Dedifferentiated amniotic fluid mesenchymal stem cell (primary cell): ENCODE data around the gene EZR.

Experiments used
- DNase-seq: peaks from one replicate; pipeline ENCODE4 v3.0.0-alpha.2; 2016; ENCODE audit errors: extremely low spot score

Gene EZR

DNA sequence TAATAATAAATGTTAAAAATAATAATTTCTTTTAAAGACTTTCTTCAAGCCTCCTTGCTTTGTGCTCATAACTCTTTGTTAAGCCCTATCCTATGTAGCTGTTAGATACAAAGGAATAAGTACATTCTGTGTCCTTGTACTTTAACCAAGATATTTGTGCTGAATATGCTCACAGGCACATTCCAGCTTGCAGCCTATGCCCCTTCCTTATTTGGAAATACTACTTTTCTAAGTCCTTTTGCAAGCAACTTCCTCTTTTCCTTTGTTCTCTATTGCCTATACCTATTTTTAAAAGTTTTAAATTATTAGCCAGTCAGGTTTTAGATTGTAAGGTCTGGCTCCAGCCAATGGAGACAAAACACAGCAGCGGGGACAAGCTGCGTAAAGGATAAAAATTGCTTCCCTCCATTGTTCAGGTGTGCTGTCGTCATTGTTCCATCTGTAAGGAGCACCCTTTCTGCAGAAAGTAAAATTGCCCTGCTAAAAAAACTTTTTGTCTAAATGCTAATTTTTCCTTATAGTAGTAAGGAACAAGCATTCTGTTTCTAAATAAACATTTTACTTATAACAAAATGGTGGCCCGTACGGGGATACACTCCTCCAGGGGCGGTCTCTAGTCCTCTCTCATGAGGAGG is 89.1 kb downstream of the EZR start:
- DNase-seq, result no peak

- no peak for DNase-seq
These were observed 93.5 kb downstream of the EZR start for GRCh38 chr6:158725704-158726103.

DNA sequence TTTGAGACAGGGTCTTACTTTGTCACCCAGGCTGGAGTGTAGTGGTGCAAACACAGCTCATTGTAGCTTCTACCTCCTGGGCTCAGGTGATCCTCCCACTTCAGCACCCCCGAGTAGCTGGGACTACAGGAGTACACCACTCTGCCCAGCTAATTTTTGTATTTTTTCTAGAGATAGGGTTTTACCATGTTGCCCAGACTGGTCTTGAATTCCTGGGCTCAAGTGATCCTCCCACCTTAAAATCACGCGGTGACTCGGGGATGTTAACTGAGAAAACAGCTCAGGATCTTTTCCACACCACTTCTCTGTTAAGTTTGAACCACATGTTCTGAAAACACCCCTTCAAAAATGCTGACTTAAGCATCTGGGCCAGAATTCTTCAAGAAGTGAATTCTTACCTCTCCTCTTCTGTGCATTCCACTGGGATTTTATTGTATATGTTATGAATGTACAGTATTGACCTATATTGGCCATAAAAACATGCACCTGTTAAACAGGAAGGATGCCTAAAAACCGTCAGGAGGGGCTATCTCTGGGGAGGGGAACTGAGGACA is 96.9 kb downstream of the EZR start:
- DNase-seq, result no peak

DNA sequence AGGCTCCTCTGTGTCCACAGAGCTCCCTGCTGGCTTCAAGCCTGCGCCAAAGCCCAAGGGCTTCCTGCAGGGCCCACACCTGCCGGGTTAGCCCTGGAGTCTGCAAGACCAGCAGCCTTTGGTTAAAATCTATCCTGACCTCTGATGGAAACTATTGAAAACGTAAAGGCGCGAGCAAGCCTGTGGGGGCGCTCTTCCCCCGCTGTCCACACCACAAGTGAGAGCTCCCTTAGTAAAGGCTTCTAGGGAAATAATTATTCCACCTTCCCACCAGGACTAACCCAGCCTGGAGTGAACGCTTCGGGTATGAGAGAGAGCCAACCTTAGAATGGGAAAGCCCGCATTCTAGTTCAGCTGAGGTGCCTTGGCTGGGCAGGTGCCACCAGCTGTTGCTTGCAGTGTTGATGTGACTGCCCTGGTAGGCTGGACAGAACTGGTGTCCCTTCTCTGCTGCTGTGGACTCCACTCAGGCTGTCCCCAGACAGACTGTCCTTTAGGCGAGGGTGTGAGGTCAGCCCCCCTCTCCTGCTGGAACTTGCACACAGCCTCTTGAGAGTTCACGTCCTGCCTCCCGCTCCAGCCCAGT is 100.6 kb downstream of the EZR start:
- DNase-seq, result no peak

- DNase-seq, result no peak
These were observed 101.5 kb downstream of the EZR start for GRCh38 chr6:158717341-158718330.
